Astrocyte (in vitro differentiated cells and primary cell): ENCODE results near the gene IGSF23.
"Not testable (repeated sequence)": the region's sequence is repeated elsewhere in the genome, so short reads cannot be mapped to it uniquely, and the experiment has no call there.

Source experiments
- EZH2 ChIP-seq: IDR thresholded peaks from 2 replicates; pipeline ENCODE4 v1.6.1; 2012; ENCODE audit warnings: mild to moderate bottlenecking, low read length, inconsistent platforms; ENCODE audit not compliant: insufficient read depth
- TF ChIP-seq, protein P1 (sequence below): IDR thresholded peaks from 2 replicates; pipeline ENCODE4 v1.5.1; 2011; ENCODE audit warnings: low read depth, mild to moderate bottlenecking, inconsistent platforms, low read length, moderate library complexity; ENCODE audit not compliant: insufficient read depth

DNA sequence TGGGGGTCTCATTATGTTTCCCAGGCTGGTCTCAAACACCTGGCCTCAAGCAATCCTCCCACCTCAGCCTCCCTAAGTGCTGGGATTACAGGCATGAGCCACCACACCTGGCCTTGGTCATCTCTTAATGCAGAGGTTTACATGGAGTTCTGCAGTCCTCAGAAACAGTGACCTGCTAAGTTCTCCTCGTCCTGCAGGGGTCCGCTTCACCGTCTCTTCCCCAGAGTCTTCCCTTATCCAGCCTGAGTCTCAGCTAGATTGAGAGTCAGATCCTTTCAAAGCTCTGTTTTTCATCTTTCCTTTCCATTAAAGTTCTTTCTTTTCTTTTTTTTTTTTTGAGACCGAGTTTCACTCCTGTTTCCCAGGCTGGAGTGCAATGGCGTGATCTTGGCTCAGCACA lies 2.9 kb upstream of the IGSF23 start:
- TF ChIP-seq, protein P1, sequence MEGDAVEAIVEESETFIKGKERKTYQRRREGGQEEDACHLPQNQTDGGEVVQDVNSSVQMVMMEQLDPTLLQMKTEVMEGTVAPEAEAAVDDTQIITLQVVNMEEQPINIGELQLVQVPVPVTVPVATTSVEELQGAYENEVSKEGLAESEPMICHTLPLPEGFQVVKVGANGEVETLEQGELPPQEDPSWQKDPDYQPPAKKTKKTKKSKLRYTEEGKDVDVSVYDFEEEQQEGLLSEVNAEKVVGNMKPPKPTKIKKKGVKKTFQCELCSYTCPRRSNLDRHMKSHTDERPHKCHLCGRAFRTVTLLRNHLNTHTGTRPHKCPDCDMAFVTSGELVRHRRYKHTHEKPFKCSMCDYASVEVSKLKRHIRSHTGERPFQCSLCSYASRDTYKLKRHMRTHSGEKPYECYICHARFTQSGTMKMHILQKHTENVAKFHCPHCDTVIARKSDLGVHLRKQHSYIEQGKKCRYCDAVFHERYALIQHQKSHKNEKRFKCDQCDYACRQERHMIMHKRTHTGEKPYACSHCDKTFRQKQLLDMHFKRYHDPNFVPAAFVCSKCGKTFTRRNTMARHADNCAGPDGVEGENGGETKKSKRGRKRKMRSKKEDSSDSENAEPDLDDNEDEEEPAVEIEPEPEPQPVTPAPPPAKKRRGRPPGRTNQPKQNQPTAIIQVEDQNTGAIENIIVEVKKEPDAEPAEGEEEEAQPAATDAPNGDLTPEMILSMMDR: peak; percentile 32
- not testable (repeated sequence) for TF ChIP-seq EZH2
